ENCODE measurements around the gene ANK3.

DNA sequence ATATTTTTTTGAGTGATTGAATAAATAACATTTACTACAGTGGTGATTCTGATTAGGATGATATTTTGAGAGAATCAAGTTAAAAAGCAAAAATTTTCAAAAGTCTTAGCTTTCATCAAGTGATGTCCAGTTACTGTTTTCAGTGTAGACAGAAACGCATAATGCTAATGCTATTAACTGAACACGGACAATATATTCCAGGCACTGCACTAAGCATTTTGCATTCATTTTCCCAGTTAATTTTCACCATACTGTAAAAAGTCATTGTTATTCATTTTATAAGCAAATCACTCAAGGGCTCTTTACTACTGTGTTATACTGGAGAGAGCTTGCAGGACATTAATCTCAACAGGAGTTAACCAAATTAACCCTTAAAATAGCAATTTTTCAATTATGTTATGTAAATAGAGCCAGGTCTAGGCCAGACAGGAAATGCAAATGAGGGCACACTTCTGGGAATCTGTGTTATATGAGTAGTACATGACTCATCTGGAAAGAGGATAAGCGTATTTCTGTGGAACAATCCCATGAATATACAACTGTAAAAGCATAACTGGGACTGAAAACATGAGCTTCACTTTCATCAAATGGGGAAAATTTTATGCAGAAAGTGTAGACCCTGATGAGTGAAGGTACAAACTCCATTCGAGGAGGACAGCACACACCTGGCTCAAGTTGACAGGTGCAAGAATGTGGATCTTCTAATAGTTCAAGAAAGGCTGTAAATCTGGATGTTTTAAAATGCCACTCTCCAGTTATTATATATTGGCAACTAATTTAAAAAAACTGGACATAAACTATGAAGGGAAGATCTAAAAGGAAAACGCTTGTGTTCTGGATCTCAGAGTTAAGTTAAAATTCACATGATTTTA lies 75.4 kb downstream of the ANK3 start:
- TF ChIP-seq, protein P1, sequence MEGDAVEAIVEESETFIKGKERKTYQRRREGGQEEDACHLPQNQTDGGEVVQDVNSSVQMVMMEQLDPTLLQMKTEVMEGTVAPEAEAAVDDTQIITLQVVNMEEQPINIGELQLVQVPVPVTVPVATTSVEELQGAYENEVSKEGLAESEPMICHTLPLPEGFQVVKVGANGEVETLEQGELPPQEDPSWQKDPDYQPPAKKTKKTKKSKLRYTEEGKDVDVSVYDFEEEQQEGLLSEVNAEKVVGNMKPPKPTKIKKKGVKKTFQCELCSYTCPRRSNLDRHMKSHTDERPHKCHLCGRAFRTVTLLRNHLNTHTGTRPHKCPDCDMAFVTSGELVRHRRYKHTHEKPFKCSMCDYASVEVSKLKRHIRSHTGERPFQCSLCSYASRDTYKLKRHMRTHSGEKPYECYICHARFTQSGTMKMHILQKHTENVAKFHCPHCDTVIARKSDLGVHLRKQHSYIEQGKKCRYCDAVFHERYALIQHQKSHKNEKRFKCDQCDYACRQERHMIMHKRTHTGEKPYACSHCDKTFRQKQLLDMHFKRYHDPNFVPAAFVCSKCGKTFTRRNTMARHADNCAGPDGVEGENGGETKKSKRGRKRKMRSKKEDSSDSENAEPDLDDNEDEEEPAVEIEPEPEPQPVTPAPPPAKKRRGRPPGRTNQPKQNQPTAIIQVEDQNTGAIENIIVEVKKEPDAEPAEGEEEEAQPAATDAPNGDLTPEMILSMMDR (IDR thresholded peaks at IDR 0.05), result no peak
- no peak for TF ChIP-seq POLR2AphosphoS5 (IDR thresholded peaks at IDR 0.05)
- TF ChIP-seq POLR2A (IDR thresholded peaks at IDR 0.05), result no peak

Data from breast epithelium (tissue), 3 donors.